HG03103 (cell line): ENCODE measurements around the gene CTBP1.

Experiments
- ATAC-seq: cut with Tn5 transposase; IDR thresholded peaks from one replicate; pipeline ENCODE4 v1.9.1; 2021; ENCODE audit warnings: low read depth; ENCODE audit not compliant: unreplicated experiment

The CTBP1 gene

GRCh38 chr4:1212546-1213335 is 36.2 kb downstream of the CTBP1 start:
- ATAC-seq: no peak

DNA sequence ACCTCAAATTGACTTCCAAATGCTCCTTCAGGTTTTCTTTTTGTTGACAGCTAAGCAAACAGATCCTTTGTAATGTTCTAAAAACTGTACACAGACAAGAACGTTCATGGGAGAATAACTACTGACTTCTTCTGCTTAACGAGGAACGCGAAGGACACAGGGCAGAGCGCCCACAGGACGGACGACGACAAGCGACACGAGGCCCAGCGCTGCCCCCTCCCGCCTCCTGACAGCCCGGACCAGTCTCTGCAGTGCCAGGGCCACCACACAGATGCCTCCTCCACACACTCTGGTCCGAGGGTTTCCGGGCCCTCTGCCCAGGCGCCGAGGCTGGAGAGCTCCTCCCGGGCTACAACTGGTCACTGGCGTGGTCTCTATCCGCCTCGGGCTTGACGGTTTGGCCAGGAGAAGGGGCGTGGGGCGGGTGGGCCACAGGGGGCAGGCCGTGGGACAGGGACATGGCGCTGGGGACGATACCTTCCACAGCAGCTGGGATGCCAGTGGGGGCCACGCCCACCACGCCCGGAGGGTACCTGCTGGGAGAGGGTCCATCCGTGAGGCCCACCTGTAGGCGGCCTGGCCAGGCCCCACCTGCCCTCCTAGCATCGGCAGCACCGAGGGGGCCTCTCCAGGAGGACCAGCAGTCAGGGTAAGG is 36.9 kb downstream of the CTBP1 start:
- ATAC-seq: no peak

GRCh38 chr4:1211371-1211770 is 37.6 kb downstream of the CTBP1 start:
- ATAC-seq: no peak

DNA sequence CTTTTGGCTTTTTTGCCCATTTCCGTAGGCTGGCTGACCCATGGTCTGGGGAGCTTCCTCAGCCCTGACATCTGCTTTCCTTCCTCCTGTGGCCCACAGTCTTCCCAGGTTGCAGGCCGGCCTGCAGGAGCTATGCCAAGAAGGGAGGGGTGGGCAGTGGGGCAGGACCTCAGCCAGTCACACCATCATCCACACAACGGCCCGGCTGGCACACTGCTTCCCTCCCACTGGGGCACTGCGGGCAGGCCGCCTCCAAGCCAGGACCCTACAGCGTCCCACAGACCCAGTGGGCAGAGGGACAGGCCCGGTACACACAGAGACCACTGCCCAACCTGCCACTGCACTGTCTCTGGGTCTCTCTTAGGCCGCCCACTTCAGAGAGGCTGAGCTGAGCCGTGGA is 38.0 kb downstream of the CTBP1 start:
- ATAC-seq: no peak

- ATAC-seq: no peak
Measured at GRCh38 chr4:1210241-1210841, 38.6 kb downstream of the CTBP1 start.

GRCh38 chr4:1209821-1210220 is 39.1 kb downstream of the CTBP1 start:
- no peak for ATAC-seq

- no peak for ATAC-seq
Measured at GRCh38 chr4:1208970-1209704, 39.8 kb downstream of the CTBP1 start.

DNA sequence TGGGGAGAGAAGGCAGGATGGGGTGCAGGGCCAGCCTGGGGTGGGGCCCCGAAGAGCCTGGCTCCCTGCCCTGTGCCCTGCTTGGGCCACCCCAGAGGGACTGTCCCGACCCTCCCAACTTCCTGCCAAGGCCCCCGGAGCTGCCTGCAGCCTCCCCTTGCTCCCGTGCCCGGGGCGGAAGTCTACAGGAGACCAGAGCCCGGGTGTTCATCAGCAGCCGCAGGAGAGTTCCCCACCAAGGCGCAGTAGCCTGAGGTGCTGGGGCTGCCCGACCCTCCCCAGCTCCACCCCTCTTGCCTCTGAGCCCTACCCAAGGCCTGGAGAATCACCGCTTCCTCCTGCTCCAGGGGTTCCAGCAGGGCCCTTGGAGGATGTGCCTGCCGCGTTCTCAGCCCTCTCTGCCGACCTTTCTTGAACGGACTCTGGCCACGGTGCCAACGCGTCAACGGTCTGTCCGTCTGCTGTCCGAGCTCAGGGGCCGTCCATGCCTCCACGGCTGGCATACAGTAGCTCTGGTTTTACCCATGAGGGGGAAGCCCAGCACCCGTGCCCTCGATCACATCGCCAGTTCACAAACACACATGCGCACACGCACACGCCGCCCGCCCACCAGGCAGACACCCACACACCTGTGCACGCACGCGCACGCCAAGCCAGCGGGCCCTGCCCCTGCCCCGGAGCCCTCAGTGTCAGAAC is 40.5 kb downstream of the CTBP1 start:
- no peak for ATAC-seq

DNA sequence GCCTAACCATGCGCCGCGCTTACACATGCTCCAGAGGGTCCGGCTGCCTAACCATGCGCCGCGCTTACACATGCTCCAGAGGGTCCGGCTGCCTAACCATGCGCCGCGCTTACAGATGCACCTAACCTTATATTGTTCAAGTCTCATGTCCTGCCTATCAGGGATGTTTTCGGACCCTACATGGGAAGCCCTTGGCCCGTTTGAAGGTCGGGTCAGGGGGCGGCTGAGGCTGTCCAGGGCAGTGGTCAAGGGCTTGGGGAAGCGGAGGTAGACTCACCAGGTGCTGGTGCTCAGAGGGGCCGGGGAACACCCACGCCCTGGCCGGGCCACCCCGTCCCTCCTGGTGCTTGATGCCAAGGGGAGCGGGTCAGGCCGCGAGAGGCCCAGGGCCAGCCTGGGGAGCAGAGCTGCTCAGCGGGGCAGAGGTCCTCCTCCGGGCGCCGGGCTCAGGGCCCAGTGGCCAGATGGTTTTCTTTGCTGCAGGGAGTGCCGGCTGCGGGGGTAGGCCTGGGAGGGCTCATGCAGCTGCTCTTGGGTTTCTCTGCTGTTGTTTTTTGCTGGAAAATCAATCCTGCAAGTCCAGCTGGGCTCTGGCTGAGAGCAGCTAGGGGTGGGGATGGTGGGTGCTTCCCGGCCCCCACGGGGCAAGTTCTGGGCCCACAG is 41.2 kb downstream of the CTBP1 start:
- ATAC-seq: no peak

- ATAC-seq: no peak
Measured at GRCh38 chr4:1207157-1207470, 41.8 kb downstream of the CTBP1 start.

- no peak for ATAC-seq
Measured at GRCh38 chr4:1206299-1207156, 42.4 kb downstream of the CTBP1 start.

DNA sequence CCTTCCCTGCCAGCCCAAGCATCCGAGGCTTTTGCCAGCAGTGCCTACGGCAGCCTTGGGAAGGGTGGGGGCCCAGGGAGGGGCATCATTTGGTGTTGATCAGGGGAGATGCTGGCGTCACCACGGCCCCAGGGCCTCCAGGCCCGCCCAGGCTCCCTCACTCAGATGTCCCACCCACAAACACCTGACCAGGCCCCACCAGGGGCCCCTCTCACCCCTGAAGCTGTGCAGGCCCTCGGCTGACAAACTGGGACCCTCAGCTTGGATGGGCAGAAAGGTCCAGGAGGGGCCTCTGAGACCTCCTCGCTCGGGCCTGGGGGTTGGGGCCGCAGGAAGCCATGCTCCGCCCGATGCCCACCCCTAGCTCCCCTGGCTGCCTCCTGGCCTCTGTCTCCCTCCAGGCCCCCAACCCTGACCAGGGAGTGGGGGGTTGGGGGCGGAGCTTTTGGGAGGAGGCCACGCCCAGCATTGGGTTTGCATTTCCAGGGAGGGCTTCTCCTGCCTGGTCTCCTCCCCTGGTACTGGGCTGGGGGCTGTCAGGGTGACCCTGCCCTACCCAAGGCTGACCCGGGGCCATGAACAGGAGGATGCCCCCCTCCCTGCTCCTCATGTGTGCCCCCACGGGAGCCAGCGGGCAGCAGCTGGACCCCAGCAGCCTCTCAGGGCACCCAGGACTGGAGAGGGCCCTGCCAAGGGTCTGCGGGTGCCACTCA is 43.2 kb downstream of the CTBP1 start:
- ATAC-seq: no peak

- no peak for ATAC-seq
Measured at GRCh38 chr4:1204828-1205585, 43.9 kb downstream of the CTBP1 start.

- ATAC-seq: no peak
Measured at GRCh38 chr4:1204286-1204827, 44.6 kb downstream of the CTBP1 start.

- ATAC-seq: no peak
Measured at GRCh38 chr4:1203026-1203616, 45.8 kb downstream of the CTBP1 start.

- no peak for ATAC-seq
Measured at GRCh38 chr4:1202526-1203011, 46.4 kb downstream of the CTBP1 start.

GRCh38 chr4:1201851-1202525 is 46.9 kb downstream of the CTBP1 start:
- ATAC-seq: peak; percentile 10
